ENCODE data around the gene TMCC1.

GRCh38 chr3:129603991-129604749, 289.3 kb downstream of the TMCC1 start:
- TF ChIP-seq, protein P1, sequence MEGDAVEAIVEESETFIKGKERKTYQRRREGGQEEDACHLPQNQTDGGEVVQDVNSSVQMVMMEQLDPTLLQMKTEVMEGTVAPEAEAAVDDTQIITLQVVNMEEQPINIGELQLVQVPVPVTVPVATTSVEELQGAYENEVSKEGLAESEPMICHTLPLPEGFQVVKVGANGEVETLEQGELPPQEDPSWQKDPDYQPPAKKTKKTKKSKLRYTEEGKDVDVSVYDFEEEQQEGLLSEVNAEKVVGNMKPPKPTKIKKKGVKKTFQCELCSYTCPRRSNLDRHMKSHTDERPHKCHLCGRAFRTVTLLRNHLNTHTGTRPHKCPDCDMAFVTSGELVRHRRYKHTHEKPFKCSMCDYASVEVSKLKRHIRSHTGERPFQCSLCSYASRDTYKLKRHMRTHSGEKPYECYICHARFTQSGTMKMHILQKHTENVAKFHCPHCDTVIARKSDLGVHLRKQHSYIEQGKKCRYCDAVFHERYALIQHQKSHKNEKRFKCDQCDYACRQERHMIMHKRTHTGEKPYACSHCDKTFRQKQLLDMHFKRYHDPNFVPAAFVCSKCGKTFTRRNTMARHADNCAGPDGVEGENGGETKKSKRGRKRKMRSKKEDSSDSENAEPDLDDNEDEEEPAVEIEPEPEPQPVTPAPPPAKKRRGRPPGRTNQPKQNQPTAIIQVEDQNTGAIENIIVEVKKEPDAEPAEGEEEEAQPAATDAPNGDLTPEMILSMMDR (IDR thresholded peaks at IDR 0.05): no peak
- TF ChIP-seq EZH2 (IDR thresholded peaks at IDR 0.05; ENCODE audit: borderline replicate concordance, insufficient read depth, low read depth, low read length, poor library complexity, severe bottlenecking): no peak

Data from B cell (primary cell).